Stimulated activated effector memory CD8-positive, alpha-beta T cell treated with anti-CD3 and anti-CD28 coated beads, Interleukin-12 subunit alpha, Interleukin-12 subunit beta, amount 100 ng/mL, for 72 hours (primary cell): ENCODE measurements around the gene STX12.
"Not testable (repeated sequence)": the region's sequence is repeated elsewhere in the genome, so short reads cannot be mapped to it uniquely, and the experiment has no call there.

Experiments
- ATAC-seq: fragments of 150-1000 bp; cut with Tn5 transposase; 2 replicates; pipeline ENCODE4 v1.10.0; 2021
- DNase-seq, 2 donors: peaks; one replicate each; pipeline ENCODE4 v3.0.0; 2021 to 2022; ENCODE audit warnings: low spot score in 2 of 2
- H3K27ac Mint-ChIP-seq: one replicate; pipeline ENCODE4 v1.8.0; 2022; ENCODE audit warnings: mild to moderate bottlenecking, mixed read lengths
- H3K36me3 Mint-ChIP-seq: one replicate; pipeline ENCODE4 v1.8.0; 2022; ENCODE audit warnings: mild to moderate bottlenecking, mixed read lengths
- H3K4me1 Mint-ChIP-seq: one replicate; pipeline ENCODE4 v1.8.0; 2022; ENCODE audit warnings: mixed read lengths
- H3K4me3 Mint-ChIP-seq: one replicate; pipeline ENCODE4 v1.8.0; 2022; ENCODE audit warnings: mild to moderate bottlenecking, mixed read lengths
- H3K9me3 Mint-ChIP-seq: one replicate; pipeline ENCODE4 v1.8.0; 2022; ENCODE audit warnings: mixed read lengths

The STX12 gene

DNA sequence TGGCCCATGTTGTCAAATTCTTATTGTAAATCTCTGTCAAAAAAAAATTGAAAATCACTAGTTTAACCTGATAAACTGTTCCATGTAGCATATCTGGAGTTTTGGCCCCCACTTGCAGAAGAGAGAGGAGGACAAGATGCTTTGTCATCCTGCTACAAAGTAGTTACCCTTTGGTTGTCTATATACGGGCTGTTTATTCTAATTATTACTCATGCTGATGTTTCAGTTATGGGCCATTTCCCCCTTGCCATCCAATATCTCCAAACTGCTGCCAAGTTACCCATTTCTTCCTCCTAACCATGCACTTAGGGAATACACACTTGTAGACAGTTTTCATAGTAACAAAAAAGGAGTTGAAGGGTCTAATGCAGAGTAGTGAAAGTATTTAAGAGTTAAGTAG is 22.6 kb downstream of the STX12 start:
- ATAC-seq (peak; percentile 51), DNase-seq (no peak)
- H3K27ac Mint-ChIP-seq: peak overlapping the region; percentile 78
- H3K36me3 Mint-ChIP-seq: peaks cover 97% of the 10 kb centered on the region
- H3K4me3 Mint-ChIP-seq: no peak overlapping the region
- H3K4me1 Mint-ChIP-seq: peaks cover 16% of the 10 kb centered on the region
- H3K9me3 Mint-ChIP-seq: no peaks in the 10 kb centered on the region

DNA sequence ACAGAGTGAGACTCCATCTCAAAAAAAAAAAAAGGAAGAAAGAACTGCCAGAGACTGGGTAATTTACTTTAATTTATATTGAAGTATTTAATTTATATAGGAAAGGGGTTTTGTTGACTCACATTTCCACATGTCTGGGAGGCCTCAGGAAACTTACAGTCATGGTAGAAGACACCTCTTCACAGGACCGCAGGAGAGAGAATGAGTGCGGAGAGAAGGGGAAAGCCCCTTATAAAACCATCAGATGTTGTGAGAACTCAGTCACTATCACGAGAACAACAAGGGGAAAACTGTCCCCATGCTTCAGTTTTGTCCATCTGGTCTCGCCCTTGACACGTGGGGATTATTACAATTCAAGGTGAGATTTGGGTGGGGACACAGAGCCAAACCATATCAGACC is 31.8 kb downstream of the STX12 start:
- Mint-ChIP-seq H3K27ac (peak overlapping the region; percentile 45), H3K4me3 (no peak overlapping the region), H3K36me3 (peaks cover 89% of the 10 kb centered on the region), H3K4me1 (peaks cover 5% of the 10 kb centered on the region), H3K9me3 (no peaks in the 10 kb centered on the region)
- peak in 1 of 2 donors; percentile 45 for DNase-seq
- peak; percentile 87 for ATAC-seq

DNA sequence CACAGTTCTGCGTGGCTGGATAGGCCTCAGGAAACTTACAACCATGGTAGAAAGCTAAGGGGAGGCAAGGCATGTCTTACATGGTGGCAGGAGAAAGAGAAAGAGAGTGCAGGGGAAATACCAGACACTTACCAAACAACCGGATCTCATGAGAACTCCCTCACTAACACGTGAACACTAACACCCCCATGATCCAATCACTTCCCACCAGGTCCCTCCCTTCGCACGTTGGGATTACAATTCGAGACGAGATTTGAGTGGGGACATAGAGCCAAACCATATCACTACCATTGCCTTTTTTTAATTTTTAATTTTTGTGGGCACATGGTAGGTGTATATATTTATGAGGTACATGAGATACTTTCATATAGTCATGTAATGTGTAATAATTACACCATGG is 33.7 kb downstream of the STX12 start:
- no peak overlapping the region for H3K4me3 Mint-ChIP-seq
- H3K36me3 Mint-ChIP-seq: peaks cover 85% of the 10 kb centered on the region
- peaks cover 8% of the 10 kb centered on the region for H3K4me1 Mint-ChIP-seq
- H3K27ac Mint-ChIP-seq: no peak overlapping the region
- ATAC-seq (no peak), DNase-seq (peak in 1 of 2 donors; percentile 17)
- no peaks in the 10 kb centered on the region for H3K9me3 Mint-ChIP-seq

DNA sequence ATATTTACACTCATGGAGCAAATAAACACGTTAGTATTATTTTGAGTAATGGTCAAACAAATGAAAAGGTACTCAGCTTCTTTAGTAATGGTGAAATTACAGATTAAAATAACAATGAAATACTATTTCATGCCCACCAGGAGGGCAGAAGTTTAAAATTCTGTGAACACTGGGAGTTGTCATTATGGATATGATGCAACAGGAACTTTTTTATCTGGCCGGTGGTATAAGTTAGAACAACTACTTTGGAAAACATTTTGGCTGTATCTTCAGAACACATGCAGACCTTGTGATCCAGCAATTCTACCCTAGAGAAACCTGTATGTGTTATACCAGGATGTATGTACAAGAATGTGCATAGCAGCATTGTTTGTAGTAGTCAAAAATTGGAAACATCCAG is 34.4 kb downstream of the STX12 start:
- peaks cover 13% of the 10 kb centered on the region for H3K4me1 Mint-ChIP-seq
- H3K9me3 Mint-ChIP-seq: no peaks in the 10 kb centered on the region
- H3K4me3 Mint-ChIP-seq: no peak overlapping the region
- ATAC-seq (no peak), DNase-seq (peak in 1 of 2 donors; percentile 12)
- H3K36me3 Mint-ChIP-seq: peaks cover 85% of the 10 kb centered on the region
- H3K27ac Mint-ChIP-seq: peak overlapping the region; percentile 38

DNA sequence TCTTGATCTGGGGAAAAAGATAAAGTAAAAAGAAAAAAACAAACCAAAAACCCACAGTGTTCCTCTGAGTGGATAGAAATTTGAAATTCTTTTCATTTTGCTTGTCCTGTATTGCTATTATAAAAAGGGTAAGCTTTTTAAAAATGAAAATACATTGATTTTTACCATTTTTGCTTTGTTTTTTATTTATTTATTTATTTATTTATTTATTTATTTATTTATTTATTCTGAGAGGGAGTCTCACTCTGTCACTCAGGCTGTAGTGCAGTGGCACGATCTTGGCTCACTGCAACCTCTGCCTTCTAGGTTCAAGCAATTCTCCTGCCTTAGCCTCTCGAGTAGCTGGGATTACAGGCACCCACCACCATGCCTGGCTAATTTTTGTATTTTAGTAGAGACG is 35.1 kb downstream of the STX12 start:
- ATAC-seq, DNase-seq, H3K9me3 Mint-ChIP-seq, H3K4me3 Mint-ChIP-seq: not testable (repeated sequence)
- H3K4me1 Mint-ChIP-seq: peaks cover 13% of the 10 kb centered on the region
- peaks cover 85% of the 10 kb centered on the region for H3K36me3 Mint-ChIP-seq
- peak overlapping the region; percentile 38 for H3K27ac Mint-ChIP-seq

DNA sequence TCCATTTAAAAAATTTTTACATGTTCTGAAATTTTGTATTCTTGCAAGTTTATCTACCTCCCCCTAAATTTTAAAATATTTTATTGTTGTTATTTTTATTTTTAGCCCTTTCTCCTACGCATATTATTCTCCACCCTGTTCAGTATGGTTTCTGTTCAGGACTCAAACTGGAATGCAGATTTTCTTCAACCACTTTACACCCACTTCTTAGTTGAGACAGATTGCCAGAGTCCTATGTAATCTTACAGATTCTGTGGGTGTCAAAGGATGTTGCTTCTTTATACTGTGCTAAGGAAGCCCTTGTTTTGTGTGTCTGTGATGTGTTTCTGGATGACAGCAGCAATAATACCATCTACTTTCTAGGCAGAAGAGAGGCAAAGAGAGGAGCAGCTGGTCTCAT is 36.9 kb downstream of the STX12 start:
- ATAC-seq (no peak), DNase-seq (no peak)
- Mint-ChIP-seq H3K36me3 (peaks cover 85% of the 10 kb centered on the region), H3K9me3 (no peaks in the 10 kb centered on the region), H3K27ac (no peak overlapping the region), H3K4me1 (peaks cover 10% of the 10 kb centered on the region), H3K4me3 (no peak overlapping the region)

DNA sequence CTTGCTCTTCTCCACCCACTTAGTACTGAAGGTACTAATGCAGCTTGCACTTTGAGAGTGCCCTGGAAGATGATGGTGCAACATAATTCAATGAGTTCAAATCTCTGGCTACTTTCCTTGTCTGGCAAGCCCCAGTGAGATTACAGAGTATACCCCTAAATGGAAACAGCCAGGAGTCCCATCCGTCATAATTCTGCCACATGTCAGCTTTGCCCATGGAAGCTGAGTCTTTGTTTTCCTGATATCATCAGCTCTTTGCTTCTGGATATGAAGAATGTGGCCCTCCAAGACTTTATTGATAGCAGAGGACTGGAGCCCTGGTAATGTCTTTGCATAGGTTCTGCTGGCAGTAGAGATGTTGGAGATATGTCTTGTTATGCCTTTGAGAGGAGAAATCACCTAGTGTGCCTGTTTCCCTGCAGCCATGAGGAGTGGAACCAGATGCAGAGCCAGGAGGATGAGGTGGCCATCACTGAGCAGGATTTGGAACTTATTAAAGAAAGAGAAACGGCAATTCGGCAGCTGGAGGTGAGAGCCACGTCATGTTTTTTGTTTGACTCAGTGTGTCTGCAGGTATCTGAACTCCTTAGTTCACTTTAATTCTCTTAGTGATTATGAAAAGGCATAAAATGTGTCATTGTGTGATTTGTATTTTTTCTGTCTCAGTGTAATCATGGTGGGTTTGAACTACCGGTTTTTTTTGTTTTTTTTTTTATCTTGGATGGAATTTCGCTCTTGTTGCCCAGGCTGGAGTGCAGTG is 38.9 kb downstream of the STX12 start:
- ATAC-seq: peak; percentile 68
- no peak overlapping the region for H3K4me3 Mint-ChIP-seq

DNA sequence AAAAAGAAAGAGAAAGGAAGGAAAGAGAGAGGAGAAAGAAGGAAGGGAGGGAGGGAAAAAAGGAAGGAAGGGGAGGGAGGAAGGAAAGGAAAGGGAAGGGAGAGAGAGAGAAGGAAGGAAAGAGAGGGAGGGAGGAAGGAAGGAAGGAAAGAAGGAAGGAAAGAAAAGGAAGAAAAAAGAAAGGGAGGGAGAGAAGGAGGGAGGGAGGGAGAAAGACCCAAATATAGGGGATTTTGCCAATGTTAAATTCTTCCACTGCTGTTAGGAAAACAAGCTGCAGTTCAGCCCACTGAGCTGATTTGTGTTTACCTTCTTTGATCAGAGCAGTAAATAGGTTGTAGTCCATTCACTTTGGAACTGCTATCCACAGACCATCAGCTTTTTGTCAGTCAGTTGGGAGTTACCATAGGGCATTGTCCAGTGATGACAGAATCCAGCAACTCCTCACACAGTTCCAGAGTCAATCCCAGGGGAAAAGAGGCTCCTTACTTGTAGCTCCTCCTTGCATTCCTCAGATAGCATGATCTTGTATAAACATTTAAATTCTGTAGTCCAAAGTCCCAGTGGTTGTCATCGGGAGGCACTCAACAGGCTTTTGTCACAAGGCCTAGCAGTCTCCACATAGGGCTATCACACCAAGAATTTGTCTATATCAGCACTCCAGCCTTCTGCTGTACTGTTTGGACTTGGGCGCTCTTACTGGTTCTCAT is 44.1 kb downstream of the STX12 start:
- peaks cover 94% of the 10 kb centered on the region for H3K36me3 Mint-ChIP-seq

More for the DNA sequence above, 38.9 kb downstream of the STX12 start:
- peaks cover 8% of the 10 kb centered on the region for H3K4me1 Mint-ChIP-seq
- DNase-seq: peak in 1 of 2 donors; percentile 48
- H3K27ac Mint-ChIP-seq: peak overlapping the region; percentile 36
- H3K9me3 Mint-ChIP-seq: no peaks in the 10 kb centered on the region
- H3K36me3 Mint-ChIP-seq: peaks cover 79% of the 10 kb centered on the region

DNA sequence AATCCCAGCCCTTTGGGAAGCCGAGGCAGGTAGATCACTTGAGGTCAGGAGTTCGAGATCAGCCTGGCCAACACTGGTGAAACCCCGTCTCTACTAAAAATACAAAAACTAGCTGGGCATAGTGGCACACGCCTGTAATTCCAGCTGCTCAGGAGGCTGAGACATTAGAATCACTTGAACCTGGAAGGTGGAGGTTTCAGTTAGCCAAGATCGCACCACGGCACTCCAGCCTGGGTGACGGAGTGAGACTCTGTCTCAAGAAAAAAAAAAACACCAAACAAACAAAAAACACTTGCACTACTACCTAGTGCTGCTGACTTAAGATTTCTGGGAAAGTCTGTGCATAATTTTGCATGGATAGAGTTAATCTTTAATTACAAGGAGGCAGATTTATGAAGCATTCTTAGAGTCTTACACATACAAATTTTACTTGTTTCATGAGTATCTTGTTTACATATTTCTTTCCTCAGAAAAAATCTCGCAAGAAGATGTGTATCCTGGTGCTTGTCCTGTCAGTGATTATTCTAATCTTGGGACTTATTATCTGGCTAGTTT is 48.8 kb downstream of the STX12 start:
- Mint-ChIP-seq H3K27ac (peak overlapping the region; percentile 21), H3K36me3 (peaks cover 74% of the 10 kb centered on the region)

More for the DNA sequence above, 44.1 kb downstream of the STX12 start:
- Mint-ChIP-seq H3K27ac (peak overlapping the region; percentile 45), H3K4me3 (no peak overlapping the region), H3K9me3 (no peaks in the 10 kb centered on the region), H3K4me1 (peaks cover 2% of the 10 kb centered on the region)
- ATAC-seq (no peak), DNase-seq (no peak)

DNA sequence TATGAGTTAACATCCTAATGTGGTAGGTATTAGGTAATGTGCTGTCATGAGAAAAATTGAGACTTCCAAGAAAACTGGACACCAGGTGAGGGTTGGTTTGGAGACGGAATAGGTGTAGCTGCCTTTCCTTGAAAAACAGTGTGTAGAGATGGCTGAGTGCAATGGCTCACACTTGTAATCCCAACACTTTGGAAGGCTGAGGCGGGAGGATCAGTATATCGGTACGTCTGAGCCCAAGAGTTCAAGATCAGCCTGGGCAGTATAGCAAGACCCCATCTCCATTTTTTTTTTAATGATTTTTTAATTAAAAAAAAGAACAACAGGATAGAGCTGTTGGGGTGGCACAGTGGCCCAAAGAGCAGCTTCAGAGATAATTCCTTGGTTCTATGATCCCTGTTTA is 50.8 kb downstream of the STX12 start:
- Mint-ChIP-seq H3K9me3 (no peaks in the 10 kb centered on the region), H3K36me3 (peaks cover 55% of the 10 kb centered on the region), H3K4me1 (no peaks in the 10 kb centered on the region), H3K4me3 (no peak overlapping the region), H3K27ac (no peak overlapping the region)
- ATAC-seq (no peak), DNase-seq (no peak)

More for the DNA sequence above, 48.8 kb downstream of the STX12 start:
- H3K4me1 Mint-ChIP-seq: no peaks in the 10 kb centered on the region
- DNase-seq (no peak), ATAC-seq (no peak)
- no peaks in the 10 kb centered on the region for H3K9me3 Mint-ChIP-seq
- H3K4me3 Mint-ChIP-seq: no peak overlapping the region

DNA sequence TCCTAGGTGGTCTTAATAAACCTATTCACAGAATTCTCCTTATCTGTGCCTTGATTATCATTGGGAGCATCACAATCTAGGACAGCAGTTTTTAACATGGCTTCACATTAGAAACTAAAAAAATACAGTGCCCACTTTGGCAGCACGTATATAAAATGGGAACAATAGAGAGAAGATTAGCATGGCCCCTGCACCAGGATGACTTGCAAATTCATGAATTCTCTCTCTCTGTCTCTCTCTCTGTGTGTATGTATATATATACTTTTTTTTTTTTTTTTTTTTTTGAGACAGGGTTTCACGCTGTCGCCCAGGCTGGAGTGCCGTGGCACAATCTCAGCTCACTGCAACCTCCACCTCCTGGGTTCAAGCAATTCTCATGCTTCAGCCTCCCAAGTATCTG is 51.4 kb downstream of the STX12 start:
- ATAC-seq (no peak), DNase-seq (no peak)
- Mint-ChIP-seq H3K4me3 (no peak overlapping the region), H3K9me3 (no peaks in the 10 kb centered on the region), H3K36me3 (peaks cover 48% of the 10 kb centered on the region), H3K4me1 (no peaks in the 10 kb centered on the region), H3K27ac (no peak overlapping the region)

DNA sequence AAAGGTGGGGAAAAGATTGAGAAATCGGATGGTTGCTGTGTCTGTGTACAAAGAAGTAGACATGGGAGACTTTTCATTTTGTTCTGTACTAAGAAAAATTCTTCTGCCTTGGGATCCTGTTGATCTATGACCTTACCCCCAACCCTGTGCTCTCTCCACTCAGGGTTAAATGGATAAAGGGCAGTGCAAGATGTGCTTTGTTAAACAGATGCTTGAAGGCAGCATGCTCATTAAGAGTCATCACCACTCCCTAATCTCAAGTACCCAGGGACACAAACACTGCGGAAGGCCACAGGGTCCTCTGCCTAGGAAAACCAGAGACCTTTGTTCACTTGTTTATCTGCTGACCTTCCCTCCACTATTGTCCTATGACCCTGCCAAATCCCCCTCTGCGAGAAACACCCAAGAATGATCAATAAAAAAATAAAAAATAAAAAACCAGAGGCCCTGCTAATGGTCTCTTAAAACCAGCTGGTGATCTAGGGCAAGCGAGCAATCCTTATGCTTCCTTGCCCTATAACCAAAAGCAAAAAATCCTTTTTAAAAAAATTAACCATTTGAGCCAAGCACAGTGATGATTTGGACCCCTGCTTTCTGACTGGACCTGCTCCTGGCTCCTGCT is 56.4 kb downstream of the STX12 start:
- Mint-ChIP-seq H3K4me3 (peak overlapping the region; percentile 96), H3K27ac (peak overlapping the region; percentile 98), H3K36me3 (peaks cover 38% of the 10 kb centered on the region), H3K4me1 (peaks cover 17% of the 10 kb centered on the region)
- not testable (repeated sequence) for ATAC-seq, H3K9me3 Mint-ChIP-seq, DNase-seq

DNA sequence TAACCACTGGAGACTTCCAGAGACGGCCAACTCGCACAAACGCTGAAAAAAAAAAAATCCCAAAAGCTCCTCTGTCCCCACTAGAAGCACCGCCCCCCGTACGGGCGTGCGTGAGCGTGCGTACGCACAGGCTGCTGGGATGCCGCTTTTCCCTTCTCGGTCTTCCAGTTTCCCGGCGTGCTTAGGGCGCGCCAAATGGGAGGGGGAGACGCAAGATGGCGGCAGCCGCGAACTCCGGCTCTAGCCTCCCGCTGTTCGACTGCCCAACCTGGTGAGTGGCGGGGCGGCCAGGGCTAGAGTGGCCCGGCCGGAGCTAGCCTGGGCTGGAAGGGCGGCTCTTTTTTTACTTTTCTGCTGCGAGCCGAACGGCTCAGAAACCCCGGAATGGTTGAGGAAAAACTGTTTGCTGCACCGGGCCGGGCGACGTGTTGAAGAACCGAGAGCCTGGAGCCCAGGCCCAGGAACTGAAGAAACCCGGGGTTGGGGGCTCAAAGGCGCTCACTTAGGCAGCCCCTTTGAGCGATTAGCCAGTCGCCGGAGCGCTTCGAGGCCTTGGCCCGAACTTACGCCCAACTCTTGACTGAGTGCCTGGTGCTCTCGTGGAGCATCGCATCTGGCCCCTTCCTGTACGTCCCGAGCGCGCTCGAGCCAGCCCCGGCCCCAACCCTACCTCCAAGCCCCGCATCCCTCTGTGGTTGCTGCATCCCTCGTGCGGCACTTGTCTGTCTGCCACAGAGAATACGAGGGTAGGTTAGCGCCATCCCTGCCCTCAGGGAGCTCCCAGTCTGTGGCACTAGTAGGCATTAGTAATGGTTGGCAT is 57.8 kb downstream of the STX12 start, which contains the start of gene PPP1R8:
Gene PPP1R8, plus strand, starts transcription at position 162 of the 820 bp plus-strand sequence. Its CDS starts 54 bp downstream, at position 216.
- peak within 1 kb of the TSS; percentile 96 for H3K4me3 Mint-ChIP-seq
- H3K4me1 Mint-ChIP-seq: peaks cover 23% of the 10 kb centered on the region
- peak within 1 kb of the TSS; percentile 98 for H3K27ac Mint-ChIP-seq
- ATAC-seq (peak; percentile 98), DNase-seq (peak; percentile 73 to 91)
- no peaks in the 10 kb centered on the region for H3K9me3 Mint-ChIP-seq
- peaks cover 51% of the 10 kb centered on the region for H3K36me3 Mint-ChIP-seq

DNA sequence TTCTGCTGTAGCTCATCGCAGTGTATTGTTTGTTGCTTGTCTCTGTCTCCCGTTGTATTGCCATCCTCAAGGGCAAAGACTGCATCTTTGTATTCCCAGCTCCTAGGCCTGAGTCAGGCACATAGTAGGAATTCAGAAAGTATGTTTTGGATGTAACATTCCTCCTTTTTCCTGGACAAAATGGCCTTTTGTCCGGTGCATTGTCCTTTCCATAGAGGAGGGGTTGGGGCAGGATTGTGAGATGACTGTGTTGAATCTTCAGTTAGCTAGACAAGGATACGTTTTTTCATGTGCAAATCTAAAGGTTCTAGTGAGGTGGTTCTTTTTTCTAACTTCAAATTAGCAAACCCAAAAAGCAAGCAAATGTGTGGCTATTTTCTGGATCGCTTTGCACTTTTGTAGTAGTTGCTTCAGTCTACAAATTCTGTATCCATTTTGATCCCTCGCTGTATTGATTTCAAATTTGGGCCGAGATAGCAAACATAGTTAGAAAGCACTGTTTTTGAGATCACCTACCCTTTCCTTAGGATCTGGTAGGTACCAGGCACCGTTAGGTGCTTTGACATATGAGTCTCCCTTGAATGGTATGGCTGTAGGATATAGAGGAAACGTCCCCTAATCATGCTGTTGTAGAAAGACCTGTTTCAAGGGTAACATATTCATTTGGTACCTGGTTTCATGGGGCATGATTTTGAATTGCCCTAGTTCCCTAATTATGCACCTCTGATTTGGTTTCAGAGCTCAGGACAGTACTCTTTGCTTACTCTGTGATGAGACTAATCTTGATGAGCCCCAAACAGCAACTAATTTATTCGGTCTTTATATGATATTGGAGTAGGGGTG is 58.8 kb downstream of the STX12 start:
- ATAC-seq (no peak), DNase-seq (no peak)
- peaks cover 23% of the 10 kb centered on the region for H3K4me1 Mint-ChIP-seq
- no peaks in the 10 kb centered on the region for H3K9me3 Mint-ChIP-seq
- H3K27ac Mint-ChIP-seq: peak overlapping the region; percentile 98
- H3K36me3 Mint-ChIP-seq: peaks cover 61% of the 10 kb centered on the region
- peak overlapping the region; percentile 96 for H3K4me3 Mint-ChIP-seq
